ENCODE measurements around the gene CYB561D1.

DNA sequence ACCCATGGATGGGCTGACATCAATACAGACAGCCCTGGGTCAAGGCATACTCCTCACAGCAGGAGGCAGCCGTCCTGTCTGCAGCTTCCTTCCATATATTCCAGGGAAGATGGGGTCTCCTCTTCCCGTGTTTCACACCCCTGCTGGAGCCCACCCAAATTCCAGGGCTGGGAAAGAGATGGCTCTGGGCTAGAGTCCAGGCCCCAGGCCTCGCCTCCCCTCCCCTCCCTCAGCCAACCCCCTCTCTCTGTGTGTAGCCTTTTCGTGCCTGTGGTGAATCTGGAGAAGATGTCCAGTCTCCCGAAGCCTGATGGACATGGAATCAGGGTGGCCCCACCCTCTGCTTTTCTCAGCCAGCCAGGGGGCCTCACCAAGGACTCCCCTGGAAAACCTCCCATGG lies 6.6 kb upstream of the CYB561D1 start:
- TF ChIP-seq, protein P1, sequence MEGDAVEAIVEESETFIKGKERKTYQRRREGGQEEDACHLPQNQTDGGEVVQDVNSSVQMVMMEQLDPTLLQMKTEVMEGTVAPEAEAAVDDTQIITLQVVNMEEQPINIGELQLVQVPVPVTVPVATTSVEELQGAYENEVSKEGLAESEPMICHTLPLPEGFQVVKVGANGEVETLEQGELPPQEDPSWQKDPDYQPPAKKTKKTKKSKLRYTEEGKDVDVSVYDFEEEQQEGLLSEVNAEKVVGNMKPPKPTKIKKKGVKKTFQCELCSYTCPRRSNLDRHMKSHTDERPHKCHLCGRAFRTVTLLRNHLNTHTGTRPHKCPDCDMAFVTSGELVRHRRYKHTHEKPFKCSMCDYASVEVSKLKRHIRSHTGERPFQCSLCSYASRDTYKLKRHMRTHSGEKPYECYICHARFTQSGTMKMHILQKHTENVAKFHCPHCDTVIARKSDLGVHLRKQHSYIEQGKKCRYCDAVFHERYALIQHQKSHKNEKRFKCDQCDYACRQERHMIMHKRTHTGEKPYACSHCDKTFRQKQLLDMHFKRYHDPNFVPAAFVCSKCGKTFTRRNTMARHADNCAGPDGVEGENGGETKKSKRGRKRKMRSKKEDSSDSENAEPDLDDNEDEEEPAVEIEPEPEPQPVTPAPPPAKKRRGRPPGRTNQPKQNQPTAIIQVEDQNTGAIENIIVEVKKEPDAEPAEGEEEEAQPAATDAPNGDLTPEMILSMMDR (IDR thresholded peaks at IDR 0.05): no peak
- TF ChIP-seq POLR2A (IDR thresholded peaks at IDR 0.05): no peak

Measured in lower leg skin (tissue), 3 donors.